Muscle of leg (tissue), 11 donors: ENCODE measurements around the gene PPY. TPM values are rescaled to one million over a fixed set of nuclear protein-coding genes. Genes with fewer than 3 reads are reported as not detected.

Experiments used
- DNase-seq: peaks from one replicate; pipeline ENCODE4 v3.0.0; 2013
- H3K27ac ChIP-seq: one replicate; pipeline ENCODE4 v1.5.1; 2013; ENCODE audit warnings: mild to moderate bottlenecking, low read length, control low read depth
- H3K27me3 ChIP-seq: one replicate; pipeline ENCODE4 v1.6.1; 2013; ENCODE audit warnings: low read length; ENCODE audit not compliant: control insufficient read depth, insufficient read depth
- H3K36me3 ChIP-seq: one replicate; pipeline ENCODE4 v1.6.1; 2013; ENCODE audit warnings: low read length; ENCODE audit not compliant: control insufficient read depth, insufficient read depth
- H3K4me1 ChIP-seq: one replicate; pipeline ENCODE4 v1.6.1; 2013; ENCODE audit warnings: low read length; ENCODE audit not compliant: control insufficient read depth, insufficient read depth
- H3K4me3 ChIP-seq: one replicate; pipeline ENCODE4 v1.5.1; 2013; ENCODE audit warnings: low read length, control low read depth
- H3K9me3 ChIP-seq: replicated peaks from 2 replicates; pipeline ENCODE4 v1.6.1; 2013; ENCODE audit warnings: low read depth, low read length; ENCODE audit not compliant: control insufficient read depth
- WGBS: methylation state at CpG from one replicate; pipeline ENCODE4 v1.1.5; 2013; ENCODE audit warnings: missing lambda C conversion rate; ENCODE audit not compliant: insufficient coverage; 5-methylcytosine and 5-hydroxymethylcytosine counted together
- polyA plus RNA-seq, 8 donors: library from polyadenylated mRNA; unstranded; fragments of 120-200 nt; gene quantifications; one replicate each; pipeline versions ENCODE4 v1.2.1 to v1.2.3, GENCODE V29; 2013; ENCODE audit warnings: inconsistent platforms in 1 of 8, low replicate concordance in 1 of 8; ENCODE audit not compliant: insufficient read length in 8 of 8, insufficient read depth in 1 of 8
- total RNA-seq: library from RNA; stranded (reverse); fragments of 120-200 nt; gene quantifications from one replicate; pipeline ENCODE4 v1.2.4, GENCODE V29; 2013

PPY gene
- total and polyA plus RNA-seq, 9 donors: 0.18 to 0.57 (median 0.46) TPM; not detected in 3

DNA sequence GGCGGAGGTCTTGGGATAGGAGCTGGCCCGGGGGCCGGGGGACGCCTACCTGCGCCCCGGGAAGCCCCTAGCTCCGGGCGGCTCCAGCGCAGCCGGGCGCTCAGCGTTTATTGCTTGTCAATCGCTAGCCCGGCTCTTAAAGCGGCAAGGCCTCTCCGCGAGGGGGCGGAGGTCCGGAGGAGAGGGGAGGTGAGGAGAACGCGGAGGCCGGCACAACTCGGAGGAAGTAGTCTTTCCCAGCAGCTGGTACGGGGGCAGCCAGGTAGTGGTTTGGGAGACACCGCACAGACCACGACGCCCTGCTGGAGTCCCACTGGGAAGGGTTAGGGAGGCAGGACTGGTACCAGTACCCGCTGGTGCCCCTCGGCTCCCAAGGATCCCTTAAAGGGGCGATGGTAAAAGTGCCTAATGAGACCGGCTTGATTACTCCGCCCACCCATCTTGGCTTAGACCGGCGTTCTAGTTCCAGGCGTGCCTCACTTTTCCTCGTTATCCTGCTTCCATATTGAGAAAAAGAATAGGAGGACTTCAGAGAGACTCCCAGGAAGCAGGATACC lies 34.8 kb downstream of the PPY start, which contains the start of gene MPP2:
MPP2 (minus strand) TSS at position 112 of the 557 bp plus-strand sequence. CDS start 3,076 bp downstream, outside the sequence.
- H3K27me3 ChIP-seq: peaks cover 50% of the 10 kb centered on the region
- no peaks in the 10 kb centered on the region for H3K36me3 ChIP-seq
- WGBS: under 1% methylated on average over 24 of the region's 36 CpGs

DNA sequence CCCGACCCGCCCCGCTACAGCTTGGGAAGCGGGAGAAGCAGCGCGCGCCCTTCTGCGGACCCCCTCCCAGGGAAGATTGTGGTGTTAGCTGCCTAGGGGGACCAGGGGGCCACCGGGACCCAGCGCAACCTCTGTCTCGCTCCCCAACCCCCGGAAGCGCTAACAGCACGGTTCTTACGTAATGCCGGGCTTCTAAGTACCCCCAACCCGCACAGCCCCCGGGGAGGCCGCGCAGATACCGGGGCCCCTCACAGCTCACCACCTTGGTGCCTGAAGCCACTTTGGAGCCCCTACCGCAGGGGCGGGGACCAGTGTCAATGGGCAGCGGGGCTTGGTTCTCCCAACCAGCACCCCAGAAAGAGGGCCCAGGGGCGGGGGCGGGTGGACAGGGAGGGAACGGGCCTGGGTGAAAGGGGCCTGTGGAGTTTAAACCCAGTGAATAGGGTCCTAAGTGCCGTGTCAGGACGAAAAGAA lies 35.3 kb downstream of the PPY start:
- WGBS: under 1% methylated on average over 19 of the region's 29 CpGs
- peak; percentile 42 for DNase-seq
- Histone ChIP-seq H3K36me3 (no peaks in the 10 kb centered on the region), H3K27ac (peak overlapping the region; percentile 52), H3K4me1 (peaks cover 35% of the 10 kb centered on the region), H3K27me3 (peaks cover 46% of the 10 kb centered on the region), H3K9me3 (no peaks in the 10 kb centered on the region), H3K4me3 (peak overlapping the region; percentile 82)

More for the DNA sequence above, 34.8 kb downstream of the PPY start, which contains the start of gene MPP2:
- Histone ChIP-seq H3K27ac (peak within 1 kb of the TSS; percentile 84), H3K9me3 (no peaks in the 10 kb centered on the region), H3K4me1 (peaks cover 35% of the 10 kb centered on the region), H3K4me3 (peak within 1 kb of the TSS; percentile 82)
- peak; percentile 95 for DNase-seq

DNA sequence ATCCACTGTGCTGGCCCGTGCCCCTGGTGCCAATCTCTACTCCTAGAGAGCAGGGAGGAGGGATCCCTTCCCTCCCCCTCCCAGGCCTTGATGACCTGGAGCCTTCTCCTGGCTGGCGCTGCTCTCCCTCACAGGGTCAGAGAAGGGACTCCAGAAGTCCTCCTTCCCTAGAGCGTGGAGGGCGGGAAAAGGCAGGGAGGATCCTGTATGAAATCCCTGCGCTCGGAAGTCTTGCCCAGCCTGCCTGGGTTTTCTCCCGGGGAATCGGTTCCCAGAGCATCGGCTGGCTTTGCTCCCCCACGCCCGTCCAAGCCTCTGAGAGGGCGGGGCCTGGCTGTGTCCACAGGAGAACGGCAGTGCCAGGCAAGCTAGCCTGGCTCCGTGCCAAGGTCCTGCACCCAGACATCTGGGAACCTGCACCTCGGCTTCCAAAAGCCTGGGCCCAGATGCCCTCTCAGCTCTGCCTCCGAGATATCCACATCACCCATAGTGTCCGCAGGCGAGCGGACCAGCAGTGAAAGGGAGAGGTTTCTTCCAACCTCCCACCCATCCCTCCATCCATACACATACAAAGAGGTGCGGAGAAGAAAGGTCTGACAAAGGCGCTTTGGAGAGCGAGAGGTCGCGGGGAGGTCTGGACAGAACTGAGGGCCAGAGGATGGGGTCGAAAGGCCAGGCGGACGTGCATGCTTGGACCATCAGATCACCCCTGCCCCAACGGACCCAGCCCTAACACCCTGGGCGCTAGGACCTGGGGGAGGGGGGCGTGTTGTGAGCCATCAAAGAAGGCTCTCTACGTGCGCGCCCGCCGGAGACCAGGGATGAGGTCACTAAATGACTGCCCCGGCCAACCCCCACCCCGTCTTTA lies 36.1 kb downstream of the PPY start:
- H3K27me3 ChIP-seq: peaks cover 44% of the 10 kb centered on the region
- DNase-seq: peak; percentile 94
- peaks cover 36% of the 10 kb centered on the region for H3K4me1 ChIP-seq
- H3K4me3 ChIP-seq: peak overlapping the region; percentile 82
- no peaks in the 10 kb centered on the region for H3K36me3 ChIP-seq
- WGBS: 5% methylated on average over 28 of the region's 37 CpGs
- H3K9me3 ChIP-seq: no peaks in the 10 kb centered on the region
- peak overlapping the region; percentile 53 for H3K27ac ChIP-seq

DNA sequence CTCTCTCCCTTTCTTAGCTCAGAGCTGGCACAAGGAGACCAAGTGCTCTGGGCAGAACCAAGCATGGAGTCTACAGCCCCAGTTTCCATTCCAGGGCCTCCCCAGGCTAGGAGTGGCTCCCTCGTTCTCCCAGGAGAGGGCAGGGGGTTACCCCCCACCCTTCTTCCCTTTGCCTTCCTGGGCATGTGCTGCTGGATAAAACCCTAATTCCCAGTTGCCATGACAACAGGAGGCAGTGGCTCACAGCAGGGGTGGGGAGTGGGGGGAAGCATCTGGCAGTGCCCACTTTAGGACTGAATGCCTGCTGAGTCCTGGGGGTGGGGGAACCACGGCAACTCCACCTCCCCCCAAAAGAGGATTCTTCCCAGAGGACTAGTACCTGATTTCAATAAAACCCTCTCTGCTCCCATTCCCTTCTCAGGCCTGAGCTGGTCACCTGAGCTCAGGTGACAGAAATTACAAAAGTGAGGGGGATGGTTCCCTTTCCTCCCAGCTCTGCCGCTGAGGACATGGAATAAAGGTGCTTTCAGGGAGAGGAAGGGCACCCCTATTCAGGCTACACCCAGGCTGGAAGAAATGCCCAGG lies 36.8 kb downstream of the PPY start:
- Histone ChIP-seq H3K4me1 (peaks cover 43% of the 10 kb centered on the region), H3K27me3 (peaks cover 48% of the 10 kb centered on the region), H3K9me3 (no peaks in the 10 kb centered on the region), H3K36me3 (no peaks in the 10 kb centered on the region), H3K4me3 (no peak overlapping the region), H3K27ac (no peak overlapping the region)
- DNase-seq: no peak
- no CpG with 5 or more reads among the region's 3 CpGs for WGBS

DNA sequence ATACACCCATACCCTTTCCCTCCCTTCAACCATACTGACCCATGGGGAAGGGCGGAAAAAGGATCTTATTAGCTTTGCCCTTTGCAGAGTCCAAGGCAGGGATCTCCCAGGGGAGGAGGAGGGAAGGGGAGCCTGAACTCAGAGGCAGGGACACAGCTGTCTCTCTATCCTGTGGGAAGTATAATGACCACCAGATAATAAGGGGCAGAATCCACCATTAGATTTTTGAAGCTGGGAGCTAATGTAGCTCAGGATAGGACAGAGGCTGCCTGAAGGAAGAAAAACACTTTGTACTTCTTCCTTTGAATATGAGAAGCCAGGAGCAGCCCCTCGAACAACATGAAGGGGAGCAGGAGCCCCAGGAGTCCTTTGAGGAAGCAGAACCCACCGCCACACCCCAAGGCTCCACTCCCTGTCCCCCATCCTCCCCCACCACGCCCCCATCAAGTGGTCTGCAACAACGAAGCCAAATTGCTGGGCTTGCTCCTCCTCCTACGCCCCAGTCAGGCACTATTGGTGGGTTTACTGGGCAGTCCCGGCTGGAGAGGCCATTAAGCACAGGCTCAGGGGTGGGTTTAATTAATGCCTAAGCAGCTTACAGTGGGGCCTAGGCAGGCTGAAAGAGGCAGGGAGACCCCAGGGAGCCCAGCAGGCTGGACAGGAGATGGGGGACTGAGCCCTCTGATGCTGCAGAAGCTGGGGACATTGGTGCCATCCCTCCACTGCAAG lies 40.3 kb downstream of the PPY start:
- Histone ChIP-seq H3K9me3 (no peaks in the 10 kb centered on the region), H3K4me1 (peaks cover 35% of the 10 kb centered on the region), H3K36me3 (no peaks in the 10 kb centered on the region), H3K27me3 (peaks cover 24% of the 10 kb centered on the region), H3K27ac (no peak overlapping the region), H3K4me3 (no peak overlapping the region)
- WGBS: 10% methylated on average over 2 of the region's 7 CpGs
- DNase-seq: no peak

DNA sequence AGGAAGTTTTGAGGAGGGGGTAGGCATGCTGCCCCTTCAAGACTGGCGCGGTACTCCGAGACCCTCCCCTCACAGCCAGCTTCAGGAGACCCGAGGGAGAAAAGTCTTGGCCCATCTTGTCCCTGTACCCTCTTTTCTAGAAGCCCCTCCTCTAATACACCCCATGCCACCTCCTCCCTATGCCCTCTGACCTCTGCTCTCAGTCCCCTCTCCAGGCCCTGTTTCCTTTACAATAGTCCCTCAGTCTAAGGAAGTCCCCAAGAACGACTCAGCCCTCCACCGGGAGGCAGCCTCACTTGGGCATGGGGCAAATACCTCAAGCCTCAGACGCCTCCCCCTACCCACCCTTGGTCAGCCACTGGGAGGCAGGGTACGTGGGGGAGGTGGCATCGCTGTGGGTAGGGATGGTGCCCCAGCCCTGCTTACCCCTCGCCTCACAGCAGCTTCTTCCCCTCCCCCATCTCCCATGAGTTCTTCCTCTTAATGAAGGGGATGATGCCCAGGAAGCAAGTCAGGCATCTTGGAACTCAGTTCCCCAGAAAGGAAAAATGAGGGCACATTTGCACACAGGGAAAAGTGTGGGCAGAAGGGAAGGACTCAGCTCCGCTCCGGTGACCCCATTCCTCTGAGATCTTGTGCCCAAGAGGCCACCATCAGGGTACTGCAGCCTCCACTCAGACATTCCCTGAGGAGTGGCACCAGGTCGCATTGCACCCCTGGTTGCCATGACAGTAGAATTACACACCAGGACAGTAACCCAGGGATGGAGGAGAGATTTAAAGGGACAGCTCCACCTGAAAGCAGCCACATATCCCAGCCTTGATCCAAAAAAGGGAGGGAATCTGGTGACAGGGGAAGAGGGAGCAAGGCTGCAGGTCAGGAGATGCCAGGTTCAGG lies 41.2 kb downstream of the PPY start:
- no peak overlapping the region for H3K27ac ChIP-seq
- peaks cover 16% of the 10 kb centered on the region for H3K27me3 ChIP-seq
- H3K36me3 ChIP-seq: no peaks in the 10 kb centered on the region
- DNase-seq: no peak
- H3K4me3 ChIP-seq: peak overlapping the region; percentile 62
- WGBS: 0% methylated on average over 7 of the region's 13 CpGs
- peaks cover 26% of the 10 kb centered on the region for H3K4me1 ChIP-seq
- no peaks in the 10 kb centered on the region for H3K9me3 ChIP-seq

DNA sequence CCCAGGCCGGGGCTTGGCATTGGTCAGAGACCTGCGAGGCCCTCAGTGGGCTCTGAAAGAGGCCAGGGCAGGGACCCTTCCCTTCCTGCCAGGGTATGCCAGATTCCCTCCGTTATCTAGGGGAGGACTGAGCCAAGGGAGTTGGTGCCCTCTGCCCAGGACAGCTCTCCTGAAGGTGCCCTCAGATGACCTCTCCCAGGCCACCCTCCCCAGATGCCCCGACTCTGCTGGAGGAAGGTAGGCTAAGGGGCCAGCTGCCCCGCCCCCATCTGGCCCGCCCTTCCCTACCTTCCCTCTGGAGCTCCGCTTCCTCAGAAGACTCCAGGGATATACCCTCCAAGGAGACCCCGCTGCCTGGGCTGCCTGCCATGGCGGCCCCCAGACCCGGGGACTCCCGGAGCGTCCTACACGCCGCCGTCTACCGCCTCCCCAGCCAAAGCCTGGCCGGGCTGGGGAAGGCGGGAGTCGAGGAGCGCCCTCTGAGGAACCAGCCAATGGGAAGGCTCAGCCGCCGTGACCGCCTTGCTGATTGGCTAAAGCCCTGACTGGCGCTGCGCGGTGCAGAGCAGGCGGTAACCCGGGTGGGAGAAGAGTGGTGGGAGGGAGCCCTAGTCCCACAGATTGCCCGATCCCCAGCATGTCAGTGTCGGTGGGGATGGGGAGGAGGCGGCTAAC lies 42.0 kb downstream of the PPY start:
- Histone ChIP-seq H3K4me1 (peaks cover 18% of the 10 kb centered on the region), H3K9me3 (no peaks in the 10 kb centered on the region), H3K27me3 (peaks cover 8% of the 10 kb centered on the region), H3K4me3 (peak overlapping the region; percentile 62), H3K27ac (no peak overlapping the region), H3K36me3 (no peaks in the 10 kb centered on the region)
- DNase-seq: peak; percentile 94
- WGBS: 3% methylated on average over 24 of the region's 31 CpGs

DNA sequence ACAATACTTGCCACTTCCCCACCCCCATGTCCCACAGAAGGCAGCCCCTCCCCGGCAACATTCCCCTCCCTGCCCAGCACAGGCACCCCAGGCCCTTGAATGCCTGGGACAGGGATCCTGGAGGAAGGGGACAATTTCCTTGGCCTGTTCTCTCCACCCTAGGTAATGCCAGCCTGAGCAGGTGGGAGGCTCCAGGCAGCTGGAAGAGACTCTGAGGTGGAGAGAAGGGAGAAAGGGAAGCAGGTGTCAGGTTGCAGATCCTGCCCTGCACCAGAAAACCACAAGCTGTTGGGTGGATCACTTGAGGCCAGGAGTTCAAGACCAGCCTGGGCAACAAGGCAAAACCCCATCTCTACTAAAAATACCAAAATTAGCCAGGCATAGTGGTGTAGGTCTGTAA lies 43.8 kb downstream of the PPY start:
- no peaks in the 10 kb centered on the region for H3K36me3 ChIP-seq
- peaks cover 4% of the 10 kb centered on the region for H3K27me3 ChIP-seq
- WGBS: no CpG with 5 or more reads among the region's 1 CpG
- peaks cover 16% of the 10 kb centered on the region for H3K4me1 ChIP-seq
- DNase-seq: no peak
- H3K4me3 ChIP-seq: no peak overlapping the region
- no peaks in the 10 kb centered on the region for H3K9me3 ChIP-seq
- no peak overlapping the region for H3K27ac ChIP-seq

DNA sequence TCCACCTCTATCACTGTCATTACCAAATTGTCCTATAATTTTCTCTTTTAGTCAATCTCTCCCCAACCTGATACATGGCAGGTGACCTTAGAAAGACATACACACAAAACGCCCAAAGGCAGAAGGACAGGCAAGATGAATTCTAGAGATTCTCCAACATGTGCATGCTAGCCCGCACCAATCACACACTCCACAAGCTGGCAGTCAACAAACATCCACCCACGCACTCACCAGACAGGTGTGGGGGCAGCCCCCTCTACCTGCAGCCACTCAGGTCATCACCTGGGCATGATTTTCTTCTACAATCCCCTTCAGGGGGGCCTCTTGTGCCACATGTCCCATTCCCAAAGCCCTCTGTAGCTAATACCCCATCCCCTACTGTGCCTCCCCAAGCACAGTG lies 44.4 kb downstream of the PPY start:
- Histone ChIP-seq H3K4me1 (peaks cover 19% of the 10 kb centered on the region), H3K9me3 (no peaks in the 10 kb centered on the region), H3K4me3 (no peak overlapping the region), H3K27ac (no peak overlapping the region), H3K27me3 (peaks cover 4% of the 10 kb centered on the region), H3K36me3 (no peaks in the 10 kb centered on the region)
- WGBS: 93% methylated on average over 3 of the region's 3 CpGs
- no peak for DNase-seq
